MM.1S (cell line): Measurements from ENCODE around the gene SPINT2.

Experiments
- CTCF ChIP-seq: fragments of 300-600 bp; sonication (generic); IDR thresholded peaks from 2 replicates; pipeline ENCODE4 v1.5.1; 2016; ENCODE audit warnings: antibody characterized with exemption, low read length, mixed read lengths
- EZH2 ChIP-seq: fragments of 300-600 bp; sonication (generic); optimal IDR thresholded peaks from 2 replicates; pipeline ENCODE3; 2017; ENCODE audit warnings: low read depth, mild to moderate bottlenecking, antibody characterized with exemption, low read length, mixed read lengths

- TF ChIP-seq CTCF = no peak
- TF ChIP-seq EZH2 = no peak
Observed at GRCh38 chr19:38231918-38232317, 32.5 kb upstream of the SPINT2 start.
